Retinal pigment epithelial cell (primary cell): ENCODE measurements around the gene PEX7.

Source experiments
- DNase-seq: peaks from one replicate; pipeline ENCODE4 v3.0.0-alpha.2; 2010; ENCODE audit warnings: low read depth
- H3K4me3 ChIP-seq: 2 replicates; pipeline ENCODE4 v1.5.1; 2011; ENCODE audit warnings: mild to moderate bottlenecking, low read length, control low read depth, moderate library complexity
- TF ChIP-seq, protein P1 (sequence below): conservative IDR thresholded peaks from 2 replicates; pipeline ENCODE4 v1.5.1; 2011; ENCODE audit warnings: low read depth, low read length, control low read depth, inconsistent platforms

The PEX7 gene

DNA sequence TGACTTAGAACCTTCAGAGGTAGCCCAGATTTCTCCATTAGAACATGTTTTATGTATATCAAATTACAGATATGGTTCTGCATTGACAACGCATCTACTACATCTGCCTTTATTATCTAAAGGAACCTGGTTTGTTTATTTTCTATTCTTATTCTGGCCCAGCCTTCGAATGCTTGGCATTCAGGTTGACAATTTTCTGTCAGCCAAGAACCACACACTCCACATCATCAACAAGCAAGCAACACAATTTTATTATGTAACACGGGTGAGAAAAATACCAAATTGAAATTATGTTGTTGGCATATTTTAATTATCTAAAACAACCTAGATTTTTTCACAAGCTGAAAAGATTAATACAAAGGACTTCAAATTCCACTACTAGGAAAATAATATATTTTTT lies 44.7 kb upstream of the PEX7 start:
- TF ChIP-seq, protein P1, sequence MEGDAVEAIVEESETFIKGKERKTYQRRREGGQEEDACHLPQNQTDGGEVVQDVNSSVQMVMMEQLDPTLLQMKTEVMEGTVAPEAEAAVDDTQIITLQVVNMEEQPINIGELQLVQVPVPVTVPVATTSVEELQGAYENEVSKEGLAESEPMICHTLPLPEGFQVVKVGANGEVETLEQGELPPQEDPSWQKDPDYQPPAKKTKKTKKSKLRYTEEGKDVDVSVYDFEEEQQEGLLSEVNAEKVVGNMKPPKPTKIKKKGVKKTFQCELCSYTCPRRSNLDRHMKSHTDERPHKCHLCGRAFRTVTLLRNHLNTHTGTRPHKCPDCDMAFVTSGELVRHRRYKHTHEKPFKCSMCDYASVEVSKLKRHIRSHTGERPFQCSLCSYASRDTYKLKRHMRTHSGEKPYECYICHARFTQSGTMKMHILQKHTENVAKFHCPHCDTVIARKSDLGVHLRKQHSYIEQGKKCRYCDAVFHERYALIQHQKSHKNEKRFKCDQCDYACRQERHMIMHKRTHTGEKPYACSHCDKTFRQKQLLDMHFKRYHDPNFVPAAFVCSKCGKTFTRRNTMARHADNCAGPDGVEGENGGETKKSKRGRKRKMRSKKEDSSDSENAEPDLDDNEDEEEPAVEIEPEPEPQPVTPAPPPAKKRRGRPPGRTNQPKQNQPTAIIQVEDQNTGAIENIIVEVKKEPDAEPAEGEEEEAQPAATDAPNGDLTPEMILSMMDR, result no peak
- no peak overlapping the region for H3K4me3 ChIP-seq
- no peak for DNase-seq

DNA sequence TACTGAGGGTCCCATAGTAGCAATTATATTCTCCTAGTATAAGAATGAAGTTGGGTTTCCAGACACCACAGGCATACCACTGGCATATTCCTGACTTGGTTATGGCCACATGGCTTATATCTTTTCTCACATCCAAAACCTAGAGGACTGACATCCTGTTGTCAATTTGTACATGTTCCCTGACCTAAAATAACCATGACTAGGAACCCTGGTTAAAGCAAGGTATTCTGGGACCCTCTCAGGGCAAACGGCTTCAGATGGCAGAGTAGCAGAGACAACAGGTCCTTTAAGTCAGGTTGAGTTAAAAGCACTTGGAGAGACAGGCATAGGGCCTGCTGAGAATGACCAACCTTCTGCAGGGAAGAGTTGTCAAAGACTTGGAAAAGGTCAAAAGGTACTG lies 42.7 kb upstream of the PEX7 start:
- H3K4me3 ChIP-seq, result no peak overlapping the region
- TF ChIP-seq, protein P1, result no peak

DNA sequence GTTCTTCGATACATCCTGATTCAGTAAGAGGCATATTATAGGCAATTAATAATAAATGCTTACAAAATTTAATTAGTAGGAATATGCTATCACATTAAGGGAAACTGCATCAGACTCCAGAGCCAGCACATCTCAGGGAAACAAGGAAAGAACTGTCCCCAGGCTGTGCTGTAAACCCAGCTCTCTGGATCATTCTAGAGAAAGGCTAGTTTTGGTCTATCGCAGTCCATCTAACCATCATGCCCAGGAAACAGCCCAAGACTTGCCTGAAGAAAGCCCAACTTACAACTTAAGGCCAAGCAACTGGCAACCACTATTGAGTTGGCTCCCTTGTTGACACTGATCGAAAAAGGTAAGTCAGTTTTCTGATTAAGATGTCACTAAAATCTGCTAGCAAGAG lies 41.4 kb upstream of the PEX7 start:
- no peak for DNase-seq
- H3K4me3 ChIP-seq, result no peak overlapping the region
- TF ChIP-seq, protein P1, result no peak

More for the DNA sequence above, 42.7 kb upstream of the PEX7 start:
- DNase-seq, result no peak

DNA sequence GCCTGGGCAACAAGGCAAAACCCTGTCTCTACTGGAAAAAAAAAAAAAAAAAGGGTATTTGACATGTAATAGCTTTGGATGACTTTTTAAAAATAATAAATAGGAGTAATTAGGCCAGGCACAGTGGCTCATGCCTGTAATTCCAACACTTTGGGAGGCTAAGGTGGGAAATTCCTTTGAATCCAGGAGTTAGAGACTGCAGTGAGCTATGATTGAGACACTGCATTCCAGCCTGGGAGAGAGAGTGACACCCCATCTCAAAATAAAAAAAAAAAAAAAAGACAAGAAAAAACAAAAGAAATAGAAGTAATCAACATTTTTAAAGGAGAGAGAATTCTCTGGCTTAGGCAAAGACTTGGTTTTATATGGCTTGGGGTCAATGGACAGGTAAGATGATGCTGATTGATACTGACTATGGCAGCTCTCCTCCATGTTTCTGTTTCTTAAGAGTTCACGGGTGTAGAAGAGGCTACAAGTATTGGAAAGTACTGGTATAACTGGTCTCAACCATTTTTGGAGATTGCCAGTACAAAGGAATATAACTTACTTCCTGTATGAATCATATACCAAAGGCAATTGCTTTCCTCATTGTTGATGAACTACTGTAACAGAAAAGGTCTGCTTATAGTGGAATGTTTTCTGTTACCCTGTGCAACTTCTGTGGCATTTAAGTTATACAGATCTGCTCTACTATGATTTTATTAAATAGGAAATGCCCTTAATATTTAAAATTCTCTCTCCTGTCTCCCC lies 40.2 kb upstream of the PEX7 start:
- DNase-seq, result no peak
- TF ChIP-seq, protein P1, result no peak
- no peak overlapping the region for H3K4me3 ChIP-seq

DNA sequence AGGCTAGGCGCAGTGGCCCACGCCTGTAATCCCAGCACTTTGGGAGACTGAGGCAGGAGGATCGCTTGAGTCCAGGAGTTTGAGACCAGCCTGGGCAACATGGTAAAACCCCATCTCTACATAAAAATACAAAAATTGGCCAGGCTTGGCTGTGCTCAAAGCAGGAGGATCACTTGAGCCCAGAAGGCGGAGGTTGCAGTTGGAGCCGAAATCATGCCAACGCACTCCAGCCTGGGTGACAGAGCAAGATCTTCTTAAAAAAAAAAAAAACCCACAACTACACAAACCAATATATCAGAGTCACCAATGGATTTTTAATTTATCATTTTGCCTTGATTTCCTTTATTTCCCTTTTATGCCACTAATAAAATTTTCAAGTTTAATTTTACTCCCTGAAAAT lies 39.4 kb upstream of the PEX7 start:
- no peak overlapping the region for H3K4me3 ChIP-seq
- TF ChIP-seq, protein P1, result no peak
- no peak for DNase-seq

DNA sequence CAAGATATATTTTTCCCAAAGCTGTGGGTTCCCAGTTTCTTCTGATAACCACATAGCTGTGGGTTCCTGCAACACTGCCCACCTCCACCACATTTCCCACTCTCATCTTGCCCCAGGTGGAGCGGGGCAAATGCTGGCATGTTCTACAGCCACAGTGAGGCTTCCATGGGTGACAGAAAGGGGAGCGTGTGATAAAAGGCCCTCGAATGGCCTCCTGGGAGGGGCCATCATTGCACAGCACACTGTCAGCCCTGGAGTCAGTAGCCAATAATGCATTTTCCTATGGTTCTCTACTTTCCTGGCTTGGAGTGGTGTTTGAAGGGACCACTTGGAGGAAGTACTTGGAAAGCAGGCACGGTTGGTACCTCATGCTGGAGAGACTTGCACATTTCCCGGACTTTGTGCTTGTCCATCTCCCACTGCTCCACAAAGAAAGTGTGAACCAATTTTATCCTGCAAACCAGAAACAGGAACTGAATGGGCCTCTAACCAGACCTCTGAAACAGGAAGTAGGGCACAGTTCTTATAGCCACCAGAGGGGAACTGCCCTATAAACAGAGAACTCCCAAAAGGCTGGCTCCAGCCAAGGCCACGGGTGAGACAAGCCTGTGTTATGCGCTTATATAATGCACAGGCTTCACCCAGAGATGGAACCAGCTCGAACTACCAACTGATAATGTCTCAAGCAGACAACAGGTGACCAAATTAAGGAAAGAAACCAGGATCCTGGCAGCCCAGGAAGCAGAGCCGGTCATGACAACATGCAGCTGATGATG lies 38.7 kb upstream of the PEX7 start:
- DNase-seq, result no peak
- TF ChIP-seq, protein P1, result no peak
- H3K4me3 ChIP-seq, result no peak overlapping the region

DNA sequence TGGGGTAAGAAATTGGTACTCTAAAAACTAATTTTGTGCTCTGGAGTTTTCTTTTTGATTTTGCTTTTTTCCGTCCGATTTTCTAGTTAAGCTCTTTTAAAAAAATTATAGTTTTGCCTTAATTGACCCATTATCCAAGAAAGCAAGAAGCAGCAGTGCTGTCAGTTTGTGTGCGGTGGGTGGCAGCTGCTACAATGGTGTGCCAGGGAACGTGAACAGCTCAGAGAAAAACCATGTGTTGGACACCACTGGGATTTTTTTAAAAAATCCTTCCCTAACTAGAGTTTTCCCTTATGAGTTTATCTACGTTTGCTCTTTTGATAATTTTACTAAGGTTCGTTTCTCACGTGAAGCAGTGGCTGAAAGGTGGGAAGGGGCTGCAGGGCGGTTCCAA lies 38.1 kb upstream of the PEX7 start:
- DNase-seq, result no peak
- TF ChIP-seq, protein P1, result no peak
- no peak overlapping the region for H3K4me3 ChIP-seq
